HG03196 (cell line): ENCODE data around the gene CEP72.
"Not testable (repeated sequence)": the region's sequence is repeated elsewhere in the genome, so short reads cannot be mapped to it uniquely, and the experiment has no call there.

ENCODE experiments used
- ATAC-seq: cut with Tn5 transposase; IDR thresholded peaks from one replicate; pipeline ENCODE4 v1.9.1; 2021; ENCODE audit not compliant: unreplicated experiment

Gene CEP72

DNA sequence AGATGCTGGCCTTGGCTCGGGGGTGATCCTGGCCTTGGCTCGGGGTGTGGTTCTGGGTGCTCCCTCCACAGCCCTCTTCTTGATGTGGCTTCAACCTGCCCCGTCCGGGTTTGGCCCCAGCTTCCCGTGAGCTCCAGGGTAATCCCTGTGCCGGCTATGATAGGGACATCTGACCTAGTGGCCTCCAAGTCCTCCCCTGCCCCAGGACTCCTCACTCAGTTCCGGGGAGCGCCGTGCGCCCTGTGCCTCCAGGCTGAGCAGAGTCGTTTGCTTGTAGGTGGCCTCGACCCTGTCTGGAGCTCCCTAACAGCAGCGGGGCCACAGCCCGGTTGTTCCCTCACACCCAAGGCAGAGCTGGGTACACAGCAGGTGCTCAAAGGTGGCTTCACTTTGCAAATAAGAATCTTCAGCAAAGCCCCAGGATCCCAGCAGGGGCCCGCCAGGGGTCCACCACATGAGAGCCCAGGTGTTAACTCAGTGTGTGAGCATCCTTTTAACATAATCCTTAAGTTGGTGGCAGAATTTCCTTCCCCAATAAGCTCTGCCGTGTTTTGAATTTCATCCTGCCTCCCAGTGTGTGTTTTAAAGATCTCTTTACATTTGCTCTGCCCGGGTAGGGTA, 32.3 kb upstream of the CEP72 start:
- no peak for ATAC-seq

DNA sequence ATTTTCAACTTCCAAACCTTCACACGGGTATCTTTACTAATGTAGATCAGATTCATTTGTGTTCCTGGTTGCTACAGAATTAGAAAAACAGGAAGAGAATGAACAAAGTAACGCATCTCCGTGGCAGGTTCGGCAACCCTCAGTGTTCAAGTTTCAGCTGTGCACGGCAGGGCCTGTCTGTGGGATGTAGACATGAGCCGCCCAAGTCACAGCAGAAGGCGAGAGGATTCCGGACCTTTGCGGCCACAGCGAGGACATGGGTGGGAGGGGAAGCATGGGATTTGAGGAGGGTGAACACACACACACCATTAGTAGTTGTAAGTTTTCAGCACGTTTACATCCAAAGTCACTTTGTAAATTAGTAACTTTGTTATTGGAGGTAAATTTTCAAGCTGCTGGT, 31.7 kb upstream of the CEP72 start:
- no peak for ATAC-seq

DNA sequence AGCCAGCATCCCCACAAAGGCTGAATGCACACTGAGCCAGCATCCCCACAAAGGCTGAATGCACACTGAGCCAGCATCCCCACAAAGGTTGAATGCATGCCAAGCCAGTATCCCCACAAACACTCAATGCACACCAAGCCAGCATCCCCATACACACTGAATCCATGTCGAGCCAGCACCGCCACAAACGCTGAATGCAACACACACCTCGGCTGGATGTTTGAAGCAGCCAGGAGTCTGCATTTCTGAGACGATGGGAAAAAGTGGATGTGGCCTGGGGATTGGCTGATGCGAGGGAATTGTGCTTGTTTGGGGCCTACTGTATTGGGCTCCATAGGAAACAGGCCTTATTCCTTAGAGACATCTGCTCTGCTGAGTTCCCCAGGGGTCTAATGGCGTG, 30.9 kb upstream of the CEP72 start:
- ATAC-seq = no peak

DNA sequence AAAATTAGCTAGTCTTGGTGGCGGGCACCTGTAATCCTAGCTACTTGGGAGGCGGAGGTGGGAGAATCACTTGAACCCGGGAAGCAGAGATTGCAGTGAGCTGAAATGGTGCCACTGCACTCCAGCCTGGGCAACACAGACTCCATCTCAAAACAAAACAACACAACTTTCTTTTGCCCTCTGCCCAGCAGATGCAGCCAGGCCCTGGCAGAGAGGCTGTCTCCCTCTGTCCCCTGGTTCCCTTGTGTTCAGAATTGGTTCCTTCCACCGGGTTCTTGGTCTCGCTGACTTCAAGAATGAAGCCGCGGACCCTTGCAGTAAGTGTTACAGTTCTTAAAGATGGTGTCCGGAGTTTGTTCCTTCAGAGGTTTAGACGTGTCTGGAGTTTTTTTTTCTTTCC, 30.2 kb upstream of the CEP72 start:
- ATAC-seq = no peak

DNA sequence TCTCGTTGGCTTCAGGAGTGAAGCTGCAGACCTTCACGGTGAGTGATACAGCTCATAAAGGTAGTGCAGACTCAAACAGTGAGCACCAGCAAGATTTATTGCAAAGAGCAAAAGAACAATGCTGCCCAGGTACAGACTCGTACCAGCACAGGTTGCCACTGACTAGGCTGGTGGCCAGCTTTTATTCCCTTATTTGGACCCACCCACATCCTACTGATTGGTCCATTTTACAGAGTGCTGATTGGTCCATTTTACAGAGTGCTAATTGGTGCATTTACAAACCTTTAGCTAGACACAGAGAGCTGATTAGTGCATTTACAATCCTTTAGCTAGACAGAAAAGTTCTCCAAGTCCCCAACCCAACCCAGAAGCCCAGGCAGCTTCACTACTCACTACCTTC, 29.7 kb upstream of the CEP72 start:
- not testable (repeated sequence) for ATAC-seq

DNA sequence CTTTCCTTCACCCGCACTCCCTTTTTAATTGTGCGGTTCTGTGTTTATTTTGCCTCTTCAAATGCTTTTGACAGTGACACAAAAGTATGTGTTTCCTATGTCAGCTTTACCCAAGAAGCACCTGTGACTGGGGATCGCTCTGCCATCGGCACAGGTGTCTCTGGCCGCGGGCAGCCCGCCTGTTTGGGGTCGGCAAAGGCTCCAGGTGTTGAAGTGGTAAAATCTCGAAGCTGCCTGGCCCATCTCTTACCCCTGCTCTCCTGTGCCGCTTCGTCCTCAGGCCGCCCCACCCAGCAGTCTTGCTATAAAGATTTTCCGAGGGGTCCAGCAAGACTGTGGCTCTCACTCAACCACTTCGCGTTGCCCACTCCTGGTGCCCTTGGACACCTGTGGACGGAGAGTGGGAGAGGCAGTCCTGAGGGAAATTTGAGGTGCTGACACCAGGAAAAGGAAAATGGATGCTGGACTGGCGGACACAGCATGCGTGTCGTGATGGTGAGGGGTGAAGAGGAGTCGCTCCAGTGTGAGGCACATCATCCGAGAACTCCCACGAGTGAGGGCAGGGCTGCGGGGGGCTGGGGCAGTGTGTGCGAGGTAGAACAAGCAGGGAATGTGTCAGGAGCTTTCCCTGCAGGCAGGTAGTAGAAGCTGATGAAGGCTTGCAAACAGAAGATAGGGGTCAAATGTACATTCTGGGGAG, 29.1 kb upstream of the CEP72 start:
- no peak for ATAC-seq

DNA sequence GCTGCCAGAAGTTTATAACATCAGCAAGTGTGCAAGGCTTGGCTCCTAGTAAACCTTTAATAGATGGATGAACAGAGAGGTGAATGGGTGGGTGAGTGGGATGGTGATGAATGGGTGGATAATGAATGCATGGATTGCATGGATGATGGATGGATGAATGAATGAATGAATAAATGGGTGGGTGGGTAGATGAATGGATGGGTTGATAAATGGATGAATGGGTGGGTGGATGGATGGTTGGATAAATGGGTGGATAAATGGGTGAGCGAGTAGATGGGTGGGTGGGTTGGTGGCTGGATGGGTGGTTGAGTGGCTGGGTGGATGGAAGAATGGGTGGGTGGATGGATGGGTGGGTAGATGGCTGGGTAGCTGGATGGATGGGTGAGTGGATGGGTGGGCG, 28.5 kb upstream of the CEP72 start:
- ATAC-seq = no peak

DNA sequence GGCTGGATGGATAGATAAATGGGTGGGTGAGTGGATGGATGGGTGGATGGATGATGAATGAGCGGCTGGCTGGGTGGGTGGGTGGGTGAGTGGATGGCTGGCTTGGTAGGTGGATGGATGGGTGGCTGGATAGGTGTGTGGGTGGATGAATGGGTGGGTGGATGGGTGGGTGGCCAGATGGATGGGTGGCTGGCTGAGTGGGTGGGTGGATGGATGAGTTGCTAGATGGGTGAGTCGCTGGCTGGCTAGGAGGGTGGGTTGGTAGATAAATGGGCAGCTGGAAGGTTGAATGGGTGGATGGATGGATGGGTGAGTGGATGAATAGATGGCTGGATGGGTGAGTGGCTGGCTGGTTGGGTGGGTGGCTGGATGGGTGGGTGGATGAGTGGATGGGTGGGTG, 27.9 kb upstream of the CEP72 start:
- ATAC-seq = no peak

DNA sequence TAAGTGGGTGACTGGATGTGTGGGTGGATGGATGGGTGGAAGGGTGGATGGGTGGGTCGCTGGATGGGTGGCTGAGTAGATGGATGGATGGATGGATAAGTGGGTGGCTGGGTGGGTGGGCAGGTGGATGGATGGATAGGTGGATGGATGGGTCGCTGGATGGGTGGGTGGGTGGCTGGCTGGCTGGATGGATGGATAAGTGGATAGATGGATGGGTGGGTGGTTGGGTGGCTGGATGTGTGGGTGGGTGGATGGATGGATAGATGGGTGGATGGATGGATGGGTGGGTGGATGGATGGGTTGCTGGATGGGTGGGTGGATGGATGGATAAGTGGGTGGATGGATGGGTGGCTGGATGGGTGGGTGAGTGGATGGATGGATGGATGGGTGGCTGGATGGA, 27.3 kb upstream of the CEP72 start:
- no peak for ATAC-seq

DNA sequence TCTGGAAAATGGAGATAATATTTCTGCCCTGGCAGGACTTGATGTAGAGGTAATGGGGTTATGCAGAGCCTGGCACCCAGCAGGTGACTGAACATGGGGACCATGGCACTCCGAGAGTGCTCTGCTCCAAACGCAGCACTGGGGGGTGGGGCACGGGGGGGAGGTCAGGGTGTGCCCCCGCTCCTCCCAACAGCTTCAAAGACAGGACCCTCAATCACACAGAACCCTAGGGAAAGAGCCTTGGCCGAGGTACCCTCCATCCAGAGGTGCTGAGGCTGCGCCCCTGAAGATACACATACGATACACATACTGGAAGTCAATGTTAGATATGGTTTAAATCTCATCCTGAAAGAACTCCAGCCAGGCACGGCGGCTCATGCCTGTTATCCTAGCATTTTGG, 26.6 kb upstream of the CEP72 start:
- no peak for ATAC-seq

DNA sequence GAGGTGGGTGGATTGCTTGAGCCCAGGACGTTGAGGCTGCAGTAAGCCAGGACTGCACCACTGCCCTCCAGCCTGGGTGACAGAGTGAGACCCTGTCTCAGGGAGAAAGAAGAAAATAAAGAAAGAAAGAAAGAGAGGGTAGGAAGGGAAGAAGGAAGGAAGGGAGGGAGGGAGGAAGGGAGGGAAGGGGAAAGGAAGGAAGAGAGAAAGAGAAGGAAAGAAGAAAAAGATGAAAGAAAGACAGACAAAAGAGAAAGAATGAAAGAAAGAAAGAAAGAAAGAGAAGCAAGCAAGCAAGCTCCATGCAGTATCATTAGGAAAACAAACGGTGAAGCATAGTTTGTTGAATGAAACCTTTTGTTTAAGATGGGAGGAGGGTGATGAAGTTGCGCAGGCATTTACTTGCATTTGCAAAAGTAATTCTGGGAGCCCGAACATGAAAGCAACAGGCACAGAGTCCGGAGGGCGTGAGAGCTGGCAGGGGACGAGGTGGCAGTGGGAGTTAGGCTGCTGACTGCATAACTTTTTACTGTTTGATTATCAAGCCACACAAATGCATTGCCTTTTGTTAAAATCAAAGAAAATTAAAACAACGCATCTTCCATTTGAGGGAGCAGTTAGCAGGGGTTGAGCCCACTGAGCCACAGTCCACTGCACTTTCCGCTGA, 26.0 kb upstream of the CEP72 start:
- no peak for ATAC-seq

DNA sequence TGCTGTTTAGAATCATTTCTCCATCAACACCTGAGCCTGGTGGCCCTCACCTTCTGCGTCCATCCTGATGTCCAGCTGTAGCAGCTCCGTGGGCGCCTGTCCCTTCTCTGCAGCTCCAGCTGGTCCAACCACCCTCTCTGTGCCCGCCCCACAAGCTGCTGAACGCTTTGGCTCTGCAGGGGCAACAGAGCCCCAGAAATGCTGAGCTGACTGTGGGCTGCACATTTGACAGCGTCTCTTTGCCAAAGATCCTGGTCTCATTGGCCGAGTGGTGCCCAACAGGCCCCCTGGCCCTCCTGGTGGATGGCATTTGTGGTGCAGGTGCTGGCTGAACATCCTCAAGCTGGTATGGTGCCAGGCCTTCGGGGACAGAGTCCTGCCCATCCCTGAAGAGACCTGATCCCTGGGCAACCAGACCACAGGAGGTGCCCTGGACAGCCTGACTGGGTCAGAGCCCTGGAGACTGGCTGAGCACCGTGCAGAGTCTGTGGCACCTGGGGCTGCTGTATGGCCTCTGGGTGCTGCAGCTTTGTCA, 25.3 kb upstream of the CEP72 start:
- ATAC-seq = no peak

DNA sequence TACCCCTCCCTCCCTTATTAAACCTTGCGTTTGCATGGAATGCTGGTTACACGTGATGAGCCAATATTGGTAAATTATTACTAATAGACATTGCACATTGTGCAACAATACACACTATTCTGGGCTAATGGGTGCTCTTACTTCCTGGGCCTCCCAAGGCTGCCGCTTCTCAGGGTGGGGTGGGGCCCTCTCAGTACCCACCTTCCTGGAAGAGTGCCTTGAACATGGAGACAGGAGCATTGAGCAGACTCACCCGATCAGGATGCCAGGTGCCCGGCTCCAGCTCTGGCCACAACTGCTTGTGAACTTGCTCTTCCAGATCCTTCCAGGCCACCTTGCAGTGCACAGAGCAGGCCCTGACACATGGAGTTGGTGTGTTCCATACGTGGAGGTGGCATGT, 24.7 kb upstream of the CEP72 start:
- no peak for ATAC-seq

DNA sequence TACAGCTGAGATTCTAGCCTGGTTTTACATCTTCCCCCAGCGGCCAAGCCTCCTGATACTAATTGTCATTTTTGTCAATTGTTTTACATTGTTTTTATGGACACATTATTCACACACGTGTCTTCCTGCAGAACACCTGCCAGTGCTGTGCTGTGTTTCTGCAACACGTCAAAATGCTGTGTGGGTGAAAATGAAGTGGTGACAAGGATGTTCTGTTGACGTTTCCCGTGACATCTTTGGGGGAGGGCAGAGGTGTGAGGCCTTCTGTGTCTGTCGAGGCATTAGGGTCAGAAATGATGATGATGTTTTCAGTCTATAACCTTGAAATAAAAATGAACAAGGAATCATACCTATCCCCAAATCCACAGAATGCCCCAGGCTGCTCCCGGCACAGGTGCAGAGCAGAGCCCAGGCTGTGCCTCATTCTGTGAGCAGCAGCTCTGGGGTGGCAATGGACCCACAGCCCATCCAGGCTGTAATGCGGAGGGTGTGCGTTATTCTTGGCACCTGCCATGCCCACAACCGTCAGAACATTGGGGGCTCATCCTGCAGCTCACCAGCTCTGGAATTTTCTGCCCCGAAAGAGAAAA, 23.6 kb upstream of the CEP72 start:
- ATAC-seq = no peak

DNA sequence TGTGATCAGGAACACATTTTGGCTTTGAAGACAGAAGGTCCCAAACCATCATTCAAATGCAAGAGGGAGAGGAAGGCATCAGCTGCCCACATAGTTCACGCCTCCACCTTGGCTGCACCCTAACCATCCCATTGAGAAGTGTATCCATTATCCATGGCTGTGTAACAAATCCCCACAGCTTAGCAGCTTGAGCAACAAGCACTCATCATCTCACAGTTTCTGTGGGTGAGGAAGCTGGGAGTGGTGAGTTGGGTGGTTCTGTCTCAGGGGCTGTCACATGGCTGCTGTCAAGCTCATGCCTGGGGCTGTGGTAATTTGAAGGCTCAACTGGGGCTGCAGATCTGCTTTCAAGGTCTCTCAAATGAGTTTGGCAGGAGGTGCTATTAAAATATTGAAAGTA, 23.0 kb upstream of the CEP72 start:
- ATAC-seq = no peak

DNA sequence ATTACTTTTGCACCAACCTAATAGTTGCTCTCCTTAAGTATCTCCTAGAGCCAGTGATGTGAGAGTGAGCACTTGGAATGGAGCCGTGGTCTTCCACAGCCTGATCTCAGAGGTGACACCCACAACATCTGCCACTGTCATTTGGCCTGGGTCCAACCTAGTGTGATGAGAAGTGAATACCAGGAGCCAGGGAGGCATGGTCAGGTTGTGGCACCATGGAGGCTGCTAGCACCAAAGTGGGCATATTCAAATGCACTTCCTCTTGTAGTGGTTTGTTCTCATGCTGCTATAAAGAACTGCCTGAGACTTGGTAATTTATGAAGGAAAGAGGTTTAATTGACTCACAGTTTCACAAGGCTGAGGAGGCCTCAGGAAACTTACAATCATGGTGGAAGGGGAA, 22.6 kb upstream of the CEP72 start:
- ATAC-seq = no peak

DNA sequence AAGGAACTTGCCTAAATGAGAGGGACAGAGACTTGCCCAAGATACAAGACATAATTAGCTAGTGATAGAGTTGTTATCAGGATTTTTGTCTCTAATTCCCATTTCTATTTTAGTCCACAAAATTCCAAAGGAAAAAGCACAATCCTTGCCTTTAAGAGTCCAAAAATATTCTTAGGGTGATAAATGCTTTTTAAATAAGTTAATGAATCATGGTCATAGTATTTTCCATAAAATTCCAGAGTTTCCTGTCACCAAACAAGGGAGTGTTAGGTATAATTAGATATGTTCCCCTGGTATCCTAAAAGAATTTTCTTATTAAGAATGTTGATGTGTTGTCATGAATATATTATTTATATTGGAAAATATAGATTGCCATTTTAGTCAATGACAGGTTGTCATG, 21.8 kb upstream of the CEP72 start:
- ATAC-seq = no peak

DNA sequence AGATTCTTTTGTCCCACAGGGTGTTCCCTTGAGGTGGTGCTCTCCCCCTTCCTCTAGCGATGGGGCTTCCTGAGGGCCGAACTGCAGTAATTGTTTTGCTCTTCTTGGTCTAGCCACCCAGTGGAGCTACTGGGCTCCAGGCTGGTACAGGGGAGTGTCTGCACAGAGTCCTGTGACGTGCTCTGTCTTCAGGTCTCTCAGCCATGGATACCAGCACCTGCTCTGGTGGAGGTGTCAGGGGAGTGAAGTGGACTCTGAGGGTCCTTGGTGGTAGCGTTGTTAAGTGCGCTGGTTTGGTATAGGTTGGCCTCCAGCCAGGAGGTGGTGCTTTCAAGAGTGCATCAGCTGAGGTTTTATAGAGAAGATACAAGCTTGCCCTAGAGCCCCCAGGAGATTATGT, 20.4 kb upstream of the CEP72 start:
- no peak for ATAC-seq

DNA sequence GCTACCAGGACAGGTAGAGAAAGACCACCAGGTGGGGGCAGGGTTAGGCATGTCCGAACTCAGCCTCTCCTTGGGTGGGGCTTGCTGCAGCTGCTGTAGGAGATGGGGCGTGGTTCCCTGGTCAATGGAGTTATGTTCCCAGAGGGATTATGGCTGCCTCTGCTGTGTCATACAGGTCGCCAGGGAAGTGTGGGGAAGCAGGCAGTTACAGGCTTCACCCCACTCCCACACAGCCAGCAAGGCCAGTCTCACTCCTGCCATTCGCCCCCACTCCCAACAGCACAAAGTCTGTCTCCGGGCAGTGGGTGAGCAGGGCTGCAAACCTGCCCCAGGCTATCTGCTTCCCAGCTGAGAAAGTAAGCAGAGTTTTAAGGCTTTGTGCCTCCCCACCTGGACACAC, 20.0 kb upstream of the CEP72 start:
- ATAC-seq = no peak

DNA sequence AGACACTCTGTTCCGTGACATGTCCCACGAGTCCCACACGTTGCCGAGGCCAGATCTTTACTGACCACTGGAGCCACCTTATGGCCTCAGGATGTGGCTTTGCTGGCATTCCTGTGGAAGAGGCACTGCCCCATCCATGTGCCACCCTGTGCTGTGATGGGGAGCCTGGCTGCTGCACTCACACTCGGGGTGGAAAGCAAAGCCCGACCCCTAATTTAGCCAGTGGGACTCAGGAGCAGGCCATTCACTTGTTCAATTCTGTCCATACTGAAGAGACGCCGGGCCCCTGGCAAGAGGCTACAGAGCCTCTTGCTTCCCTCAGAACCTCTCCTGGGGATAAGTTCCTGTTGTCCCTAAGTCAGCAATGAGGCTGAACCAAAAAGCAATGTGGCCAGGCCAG, 18.6 kb upstream of the CEP72 start:
- ATAC-seq = no peak

DNA sequence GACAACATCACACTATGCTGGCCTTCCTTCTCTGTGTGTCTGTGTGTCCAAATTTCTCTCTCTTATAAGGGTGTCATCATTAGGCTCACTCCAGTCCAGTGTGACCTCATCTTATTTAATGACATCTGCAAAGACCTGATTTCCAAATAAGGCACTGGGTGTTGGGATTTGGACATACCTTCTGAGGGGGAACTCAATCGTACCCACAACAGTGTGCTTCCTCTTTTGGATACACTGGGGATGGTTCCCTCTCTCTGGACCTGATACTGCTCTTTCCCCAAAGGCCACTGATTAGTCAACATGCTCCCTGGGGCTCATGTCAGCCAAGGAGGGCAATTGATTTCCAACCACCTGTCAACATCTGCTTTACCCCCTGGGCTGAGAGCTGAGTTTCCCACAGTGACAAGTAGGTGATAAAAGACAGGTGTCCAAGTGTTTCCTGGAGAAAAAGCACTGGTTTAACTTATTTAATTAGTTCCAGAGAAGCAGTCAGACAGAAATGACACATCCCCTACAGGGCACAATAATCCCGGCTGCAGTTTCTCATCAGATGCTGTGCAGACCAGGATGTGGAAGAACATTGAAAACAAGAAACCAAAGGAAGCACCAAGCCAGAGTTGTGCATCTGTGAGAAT, 17.8 kb upstream of the CEP72 start:
- no peak for ATAC-seq
